Adrenal gland (tissue), 12 donors: ENCODE results near the gene PCMTD2. TPM values are rescaled to one million over a fixed set of nuclear protein-coding genes. Genes with fewer than 3 reads are reported as not detected.

Experiments used
- DNase-seq, 7 donors: peaks; one replicate each; pipeline ENCODE4 v3.0.0-alpha.2; 2019 to 2020
- H3K27ac ChIP-seq, 5 donors: fragments of 200-600 bp; sonication (generic) in 4 of 5; 1 replicate in 3 of 5; 2 replicates in 2 of 5; pipeline versions ENCODE4 v1.5.1 to v1.8.0; 2016 to 2020; ENCODE audit warnings: mild to moderate bottlenecking in 1 of 5
- H3K27me3 ChIP-seq: fragments of 200-600 bp; 2 replicates; pipeline ENCODE4 v1.8.0; 2021
- H3K36me3 ChIP-seq, 2 donors: fragments of 200-600 bp; replicated peaks in 1 of 2; 1 replicate in 1 of 2; 2 replicates in 1 of 2; pipeline versions ENCODE4 v1.5.1 to v1.8.0; 2018 to 2022
- H3K4me1 ChIP-seq, 2 donors: fragments of 200-600 bp; replicated peaks in 1 of 2; 1 replicate in 1 of 2; 2 replicates in 1 of 2; pipeline versions ENCODE4 v1.5.1 to v1.8.0; 2018 to 2021
- H3K4me3 ChIP-seq, 4 donors: fragments of 200-600 bp; sonication (generic) in 3 of 4; one replicate each; pipeline ENCODE4 v1.5.1; 2016 to 2018
- H3K9me3 ChIP-seq, 3 donors: fragments of 200-600 bp; sonication (generic) in 1 of 3; replicated peaks in 1 of 3; 1 replicate in 2 of 3; 2 replicates in 1 of 3; pipeline versions ENCODE4 v1.5.1 to v1.8.0; 2016 to 2021
- CTCF ChIP-seq, 6 experiments: fragments of 450-650 bp in 4 of 6; fragments of 200-600 bp in 2 of 6; sonication (generic) in 1 of 6; IDR thresholded peaks; 1 replicate in 5 of 6; 2 replicates in 1 of 6; pipeline versions ENCODE4 v1.5.1 to v1.8.0; 2016 to 2021; ENCODE audit warnings: antibody characterized with exemption in 6 of 6, mild to moderate bottlenecking in 2 of 6, moderate library complexity in 1 of 6
- POLR2A ChIP-seq, 2 donors: fragments of 450-650 bp; IDR thresholded peaks; one replicate each; pipeline ENCODE4 v1.6.1; 2017; ENCODE audit warnings: antibody characterized with exemption in 2 of 2, mild to moderate bottlenecking in 2 of 2, moderate library complexity in 1 of 2
- WGBS, 4 donors: extraction: QIAGEN DNeasy Blood & Tissue Kit in 2 of 4; methylation state at CpG; one replicate each; pipeline versions ENCODE4 v1.1.5 to v1.1.7; 2013 to 2017; 5-methylcytosine and 5-hydroxymethylcytosine counted together
- intact Hi-C, 2 donors: fragments of 100-400 bp; cut with DNase I; formaldehyde crosslinking; loops; one replicate each; pipeline versions ENCODE4 v1.14.1 to v1.15.0; 2022 to 2023
- polyA plus RNA-seq, 3 donors: library from polyadenylated mRNA; stranded (reverse); fragments of 200-250 nt in 2 of 3; fragments of 350-450 nt in 1 of 3; fragmentation: Illumina TruSeq in 1 of 3; extraction: RNeasy Lipid Tissue Mini Kit (QIAGEN cat#74804) in 1 of 3; gene quantifications; one replicate each; pipeline ENCODE4 v1.2.3, GENCODE V29; 2013 to 2014
- total RNA-seq, 9 donors: library from RNA; depleted of rRNA in 4 of 9; stranded (reverse); fragments of >200 nt in 4 of 9; fragments of 120-200 nt in 1 of 9; fragmentation: NEBNext Ultra II Directional in 1 of 9; extraction: Animal tissue kit (Norgen Biotek cat#: 25700) in 1 of 9; gene quantifications; one replicate each; pipeline versions ENCODE4 v1.1.0 to v1.2.4, GENCODE V29; 2013 to 2023
- donor health status: healthy with polysubstance abuse.
- donor health status: Bipolar disorder and iron deficiency.
- donor health status: DM: yes; HTN: yes; CAD: no.
- donor health status: DM: no; HTN: no; CAD: no.
- donor health status: DM: no; HTN: no; CAD: no.
- donor health status: DM: yes; HTN: yes; CAD: no.

Gene PCMTD2
- total and polyA plus RNA-seq, 12 donors: 32.0 to 120 (median 62.5) TPM

GRCh38 chr20:64242797-64243475 is 12.6 kb upstream of the PCMTD2 start:
- Histone ChIP-seq H3K27ac (no peak overlapping the region), H3K27me3 (no peaks in the 10 kb centered on the region), H3K4me3 (no peak overlapping the region), H3K4me1 (no peaks in the 10 kb centered on the region), H3K9me3 (no peaks in the 10 kb centered on the region), H3K36me3 (no peaks in the 10 kb centered on the region)
- intact Hi-C loops: no loop called here
- DNase-seq: peak in 3 of 7 donors; percentile 1 to 10 (median 1)
- TF ChIP-seq POLR2A (IDR thresholded peaks at IDR 0.05) (no peak), CTCF (IDR thresholded peaks at IDR 0.05) (no peak)
- 90 to 95% (median 92%) methylated on average over 4 of the region's 4 CpGs for WGBS, 4 donors

- no peak overlapping the region for H3K27ac ChIP-seq
- peak in 4 of 7 donors; percentile 5 to 43 (median 8) for DNase-seq
- no peak overlapping the region for H3K4me3 ChIP-seq
- 45 to 59% (median 48%) methylated on average over 2 of the region's 2 CpGs for WGBS, 4 donors
- no peaks in the 10 kb centered on the region for H3K4me1 ChIP-seq
- H3K9me3 ChIP-seq: no peaks in the 10 kb centered on the region
- intact Hi-C loops: no loop called here
- no peaks in the 10 kb centered on the region for H3K36me3 ChIP-seq
- TF ChIP-seq POLR2A (IDR thresholded peaks at IDR 0.05) (no peak), CTCF (IDR thresholded peaks at IDR 0.05) (no peak)
- no peaks in the 10 kb centered on the region for H3K27me3 ChIP-seq
These were observed 11.2 kb upstream of the PCMTD2 start for GRCh38 chr20:64244281-64244805.

GRCh38 chr20:64244870-64245603 is 10.5 kb upstream of the PCMTD2 start:
- peak in 4 of 7 donors; percentile 1 to 42 (median 10) for DNase-seq
- WGBS, 4 donors: 58 to 95% (median 68%) methylated on average over 4 to 8 of the region's 8 CpGs
- intact Hi-C loops: no loop called here
- H3K27me3 ChIP-seq: no peaks in the 10 kb centered on the region
- no peaks in the 10 kb centered on the region for H3K9me3 ChIP-seq
- H3K4me1 ChIP-seq: no peaks in the 10 kb centered on the region
- no peak overlapping the region for H3K4me3 ChIP-seq
- no peak overlapping the region for H3K27ac ChIP-seq
- H3K36me3 ChIP-seq: no peaks in the 10 kb centered on the region
- TF ChIP-seq CTCF (IDR thresholded peaks at IDR 0.05) (no peak), POLR2A (IDR thresholded peaks at IDR 0.05) (no peak)

GRCh38 chr20:64245746-64246595 is 9.6 kb upstream of the PCMTD2 start:
- Histone ChIP-seq H3K36me3 (no peaks in the 10 kb centered on the region), H3K9me3 (no peaks in the 10 kb centered on the region), H3K4me3 (no peak overlapping the region), H3K27me3 (no peaks in the 10 kb centered on the region), H3K27ac (no peak overlapping the region), H3K4me1 (no peaks in the 10 kb centered on the region)
- intact Hi-C loops: no loop called here
- DNase-seq: peak in 4 of 7 donors; percentile 4 to 9 (median 6)
- TF ChIP-seq POLR2A (IDR thresholded peaks at IDR 0.05) (no peak), CTCF (IDR thresholded peaks at IDR 0.05) (no peak)
- WGBS, 4 donors: 75 to 89% (median 86%) methylated on average over 8 to 9 of the region's 9 CpGs
